Liver (tissue), 3 donors: ENCODE data around the gene NEB.

Experiments
- FOXA2 ChIP-seq: IDR thresholded peaks from 2 replicates; pipeline ENCODE4 v1.6.1; 2016; ENCODE audit warnings: antibody characterized with exemption
- GABPA ChIP-seq, 2 donors: IDR thresholded peaks in 1 of 2; conservative IDR thresholded peaks in 1 of 2; 2 replicates each; pipeline ENCODE4 v1.6.1; 2016; ENCODE audit warnings: antibody characterized with exemption in 2 of 2, mild to moderate bottlenecking in 1 of 2, moderate library complexity in 1 of 2
- HNF4A ChIP-seq, 2 donors: conservative IDR thresholded peaks; 2 replicates each; pipeline ENCODE4 v1.6.1; 2016; ENCODE audit warnings: antibody characterized with exemption in 2 of 2, mild to moderate bottlenecking in 2 of 2
- JUND ChIP-seq, 2 donors: IDR thresholded peaks; 2 replicates each; pipeline ENCODE4 v1.6.1; 2016; ENCODE audit warnings: antibody characterized with exemption in 2 of 2
- MAX ChIP-seq: IDR thresholded peaks from 2 replicates; pipeline ENCODE4 v1.6.1; 2016; ENCODE audit warnings: antibody characterized with exemption
- NR2F2 ChIP-seq: IDR thresholded peaks from 2 replicates; pipeline ENCODE4 v1.6.1; 2016; ENCODE audit warnings: antibody characterized with exemption
- RAD21 ChIP-seq, 2 donors: IDR thresholded peaks; 2 replicates each; pipeline ENCODE4 v1.6.1; 2016; ENCODE audit warnings: antibody characterized with exemption in 2 of 2, mild to moderate bottlenecking in 2 of 2
- TAF1 ChIP-seq: conservative IDR thresholded peaks from 2 replicates; pipeline ENCODE4 v1.6.1; 2016; ENCODE audit warnings: antibody characterized with exemption, mild to moderate bottlenecking
- YY1 ChIP-seq: IDR thresholded peaks from 2 replicates; pipeline ENCODE4 v1.6.1; 2016; ENCODE audit warnings: antibody characterized with exemption, mild to moderate bottlenecking
- TF ChIP-seq, protein P1 (sequence below): fragments of 150-350 bp; IDR thresholded peaks from 2 replicates; pipeline ENCODE4 v1.5.1; 2017; ENCODE audit warnings: improper control_type of control experiment, low read depth, low read length; ENCODE audit not compliant: missing input control
- TF ChIP-seq, protein P2 (sequence below): IDR thresholded peaks from 2 replicates; pipeline ENCODE4 v1.6.1; 2016; ENCODE audit warnings: antibody characterized with exemption
- TF ChIP-seq, protein P3 (sequence below): IDR thresholded peaks from 2 replicates; pipeline ENCODE4 v1.6.1; 2016; ENCODE audit warnings: antibody characterized with exemption, mild to moderate bottlenecking
- donor health status: healthy.
- donor health status: healthy.

- no peak for TF ChIP-seq NR2F2
- TF ChIP-seq, protein P1, sequence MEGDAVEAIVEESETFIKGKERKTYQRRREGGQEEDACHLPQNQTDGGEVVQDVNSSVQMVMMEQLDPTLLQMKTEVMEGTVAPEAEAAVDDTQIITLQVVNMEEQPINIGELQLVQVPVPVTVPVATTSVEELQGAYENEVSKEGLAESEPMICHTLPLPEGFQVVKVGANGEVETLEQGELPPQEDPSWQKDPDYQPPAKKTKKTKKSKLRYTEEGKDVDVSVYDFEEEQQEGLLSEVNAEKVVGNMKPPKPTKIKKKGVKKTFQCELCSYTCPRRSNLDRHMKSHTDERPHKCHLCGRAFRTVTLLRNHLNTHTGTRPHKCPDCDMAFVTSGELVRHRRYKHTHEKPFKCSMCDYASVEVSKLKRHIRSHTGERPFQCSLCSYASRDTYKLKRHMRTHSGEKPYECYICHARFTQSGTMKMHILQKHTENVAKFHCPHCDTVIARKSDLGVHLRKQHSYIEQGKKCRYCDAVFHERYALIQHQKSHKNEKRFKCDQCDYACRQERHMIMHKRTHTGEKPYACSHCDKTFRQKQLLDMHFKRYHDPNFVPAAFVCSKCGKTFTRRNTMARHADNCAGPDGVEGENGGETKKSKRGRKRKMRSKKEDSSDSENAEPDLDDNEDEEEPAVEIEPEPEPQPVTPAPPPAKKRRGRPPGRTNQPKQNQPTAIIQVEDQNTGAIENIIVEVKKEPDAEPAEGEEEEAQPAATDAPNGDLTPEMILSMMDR: no peak
- no peak for TF ChIP-seq RAD21 (IDR thresholded peaks at IDR 0.05)
- no peak for TF ChIP-seq HNF4A (conservative IDR thresholded peaks at IDR 0.05)
- no peak for TF ChIP-seq FOXA2
- no peak for TF ChIP-seq YY1
- TF ChIP-seq JUND (IDR thresholded peaks at IDR 0.05): no peak
- no peak for TF ChIP-seq TAF1
- TF ChIP-seq, protein P2, sequence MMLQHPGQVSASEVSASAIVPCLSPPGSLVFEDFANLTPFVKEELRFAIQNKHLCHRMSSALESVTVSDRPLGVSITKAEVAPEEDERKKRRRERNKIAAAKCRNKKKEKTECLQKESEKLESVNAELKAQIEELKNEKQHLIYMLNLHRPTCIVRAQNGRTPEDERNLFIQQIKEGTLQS: no peak
- TF ChIP-seq, protein P3, sequence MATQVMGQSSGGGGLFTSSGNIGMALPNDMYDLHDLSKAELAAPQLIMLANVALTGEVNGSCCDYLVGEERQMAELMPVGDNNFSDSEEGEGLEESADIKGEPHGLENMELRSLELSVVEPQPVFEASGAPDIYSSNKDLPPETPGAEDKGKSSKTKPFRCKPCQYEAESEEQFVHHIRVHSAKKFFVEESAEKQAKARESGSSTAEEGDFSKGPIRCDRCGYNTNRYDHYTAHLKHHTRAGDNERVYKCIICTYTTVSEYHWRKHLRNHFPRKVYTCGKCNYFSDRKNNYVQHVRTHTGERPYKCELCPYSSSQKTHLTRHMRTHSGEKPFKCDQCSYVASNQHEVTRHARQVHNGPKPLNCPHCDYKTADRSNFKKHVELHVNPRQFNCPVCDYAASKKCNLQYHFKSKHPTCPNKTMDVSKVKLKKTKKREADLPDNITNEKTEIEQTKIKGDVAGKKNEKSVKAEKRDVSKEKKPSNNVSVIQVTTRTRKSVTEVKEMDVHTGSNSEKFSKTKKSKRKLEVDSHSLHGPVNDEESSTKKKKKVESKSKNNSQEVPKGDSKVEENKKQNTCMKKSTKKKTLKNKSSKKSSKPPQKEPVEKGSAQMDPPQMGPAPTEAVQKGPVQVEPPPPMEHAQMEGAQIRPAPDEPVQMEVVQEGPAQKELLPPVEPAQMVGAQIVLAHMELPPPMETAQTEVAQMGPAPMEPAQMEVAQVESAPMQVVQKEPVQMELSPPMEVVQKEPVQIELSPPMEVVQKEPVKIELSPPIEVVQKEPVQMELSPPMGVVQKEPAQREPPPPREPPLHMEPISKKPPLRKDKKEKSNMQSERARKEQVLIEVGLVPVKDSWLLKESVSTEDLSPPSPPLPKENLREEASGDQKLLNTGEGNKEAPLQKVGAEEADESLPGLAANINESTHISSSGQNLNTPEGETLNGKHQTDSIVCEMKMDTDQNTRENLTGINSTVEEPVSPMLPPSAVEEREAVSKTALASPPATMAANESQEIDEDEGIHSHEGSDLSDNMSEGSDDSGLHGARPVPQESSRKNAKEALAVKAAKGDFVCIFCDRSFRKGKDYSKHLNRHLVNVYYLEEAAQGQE: no peak
- no peak for TF ChIP-seq GABPA (IDR thresholded peaks at IDR 0.05 in 1 of 2, conservative IDR thresholded peaks at IDR 0.05 in 1 of 2)
- no peak for TF ChIP-seq MAX
Observed at GRCh38 chr2:151720521-151720920, 13.8 kb downstream of the NEB start.
